GM13976 (cell line): Measurements from ENCODE around the gene DNAJA1.

Source experiments
- DNase-seq: peaks from one replicate; pipeline ENCODE4 v3.0.0; 2012; ENCODE audit warnings: low spot score
- CTCF ChIP-seq: IDR thresholded peaks from 2 replicates; pipeline ENCODE4 v1.5.1; 2012; ENCODE audit warnings: borderline replicate concordance, mild to moderate bottlenecking; ENCODE audit not compliant: insufficient read depth; ENCODE audit errors: extremely low read depth, missing control alignments, control extremely low read depth
- in situ Hi-C: fragments of 300-500 bp; cut with MboI; formaldehyde crosslinking; loops from one replicate; pipeline ENCODE4 v1.12.0; 2022; ENCODE audit warnings: low sequenced_read_pairs, mixed read lengths, inconsistent platforms; ENCODE audit not compliant: unreplicated experiment

The DNAJA1 gene

GRCh38 chr9:33007755-33008154 lies 17.3 kb upstream of the DNAJA1 start:
- TF ChIP-seq CTCF, result no peak
- no peak for DNase-seq
- in situ Hi-C loops, result no loop called here

- no peak for DNase-seq
- in situ Hi-C loops, result no loop called here
- no peak for TF ChIP-seq CTCF
Measured at GRCh38 chr9:33011831-33012230, 13.2 kb upstream of the DNAJA1 start.

DNA sequence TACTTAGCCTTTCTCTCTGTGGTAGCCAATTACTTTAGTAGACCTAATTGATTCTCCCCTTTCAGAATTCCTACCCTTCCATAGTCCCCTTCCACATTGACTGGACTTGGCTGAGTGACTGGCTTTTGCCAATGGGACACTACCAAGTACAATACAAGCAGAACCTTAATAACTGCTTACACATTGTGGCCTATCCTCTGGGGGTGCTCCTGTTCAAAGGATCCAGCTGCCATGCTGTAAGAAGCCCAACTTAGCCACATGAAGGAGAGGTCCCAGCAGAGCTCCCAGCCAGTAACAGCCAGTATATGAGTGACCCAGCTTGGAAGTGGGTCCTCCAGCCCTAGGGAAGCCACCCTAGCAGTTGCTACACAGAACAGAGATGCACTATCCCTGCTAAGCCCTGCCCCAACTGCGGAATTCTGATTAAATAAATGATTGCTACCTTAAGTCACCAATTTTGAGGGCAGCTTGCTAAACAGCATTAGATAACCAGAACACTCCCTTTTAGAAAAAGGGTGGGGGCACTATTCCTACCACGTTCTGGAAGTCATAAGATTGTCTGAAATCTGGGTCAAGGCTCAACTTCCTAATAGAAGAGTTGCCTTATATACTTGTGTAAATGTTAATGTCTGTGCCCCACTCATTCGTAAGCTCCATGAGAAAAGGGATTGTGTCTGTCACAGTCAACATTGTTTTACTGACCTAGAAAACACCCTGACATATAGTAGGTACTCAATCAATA lies 12.6 kb upstream of the DNAJA1 start:
- TF ChIP-seq CTCF, result no peak
- no peak for DNase-seq
- in situ Hi-C loops, result no loop called here

DNA sequence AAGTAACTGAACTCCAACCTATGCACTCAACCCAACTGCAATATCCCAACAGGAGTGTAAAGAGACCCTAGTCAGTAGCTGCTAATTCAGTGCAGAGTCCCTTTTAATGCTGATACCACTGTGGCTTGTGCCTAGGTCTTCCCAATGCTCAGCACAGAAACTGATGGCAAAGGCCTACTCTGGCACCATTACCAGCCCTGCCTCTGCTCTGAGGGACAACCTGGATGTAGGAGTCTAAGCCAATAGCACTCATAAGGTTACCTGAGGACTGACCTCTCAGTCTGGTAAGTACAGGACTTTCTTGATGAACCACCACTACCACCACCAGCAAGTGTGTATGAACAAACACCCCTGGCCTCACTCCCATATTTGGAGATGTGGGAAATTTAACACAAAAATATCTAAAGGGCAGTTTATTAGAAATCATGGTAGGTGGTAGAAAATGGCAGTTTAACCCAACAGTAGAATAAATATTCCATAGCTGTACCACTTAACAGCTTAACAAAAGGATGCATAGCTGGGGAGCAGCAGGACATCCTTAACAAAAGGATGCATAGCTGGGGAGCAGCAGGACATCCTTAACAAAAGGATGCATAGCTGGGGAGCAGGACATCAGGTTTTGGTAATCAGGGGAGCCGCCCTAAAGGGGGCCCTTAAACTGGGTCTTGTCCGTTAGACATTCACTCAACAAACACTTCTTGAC lies 11.0 kb upstream of the DNAJA1 start:
- TF ChIP-seq CTCF, result no peak
- in situ Hi-C loops, result no loop called here
- no peak for DNase-seq

- TF ChIP-seq CTCF, result no peak
- no peak for DNase-seq
- in situ Hi-C loops, result no loop called here
Measured at GRCh38 chr9:33014665-33015014, 10.4 kb upstream of the DNAJA1 start.

- DNase-seq, result no peak
- TF ChIP-seq CTCF, result no peak
- in situ Hi-C loops, result no loop called here
Measured at GRCh38 chr9:33017283-33018041, 7.6 kb upstream of the DNAJA1 start.
